Left ventricle myocardium inferior (tissue), 1 donor: ENCODE measurements around the gene MT2A. TPM values are rescaled to one million over a fixed set of nuclear protein-coding genes. Genes with fewer than 3 reads are reported as not detected.

ENCODE experiments used
- DNase-seq: peaks from one replicate; pipeline ENCODE4 v3.0.0-alpha.2; 2020
- H3K27ac ChIP-seq: fragments of 200-600 bp; replicated peaks from 2 replicates; pipeline ENCODE4 v1.8.0; 2021
- H3K27me3 ChIP-seq: fragments of 200-600 bp; 2 replicates; pipeline ENCODE4 v1.8.0; 2021; ENCODE audit warnings: low read depth
- H3K36me3 ChIP-seq: fragments of 200-600 bp; 2 replicates; pipeline ENCODE4 v1.8.0; 2021
- H3K4me1 ChIP-seq: fragments of 200-600 bp; 2 replicates; pipeline ENCODE4 v1.8.0; 2021
- H3K4me3 ChIP-seq: fragments of 200-600 bp; 2 replicates; pipeline ENCODE4 v1.8.0; 2021; ENCODE audit warnings: mild to moderate bottlenecking, moderate library complexity
- H3K9me3 ChIP-seq: fragments of 200-600 bp; replicated peaks from 2 replicates; pipeline ENCODE4 v1.8.0; 2021
- intact Hi-C: fragments of 100-400 bp; cut with micrococcal nuclease; formaldehyde crosslinking; loops from one replicate; pipeline ENCODE4 v1.11.0; 2022
- total RNA-seq: library from RNA; stranded (reverse); fragmentation: NEBNext Ultra II Directional; extraction: Animal tissue kit (Norgen Biotek cat#: 25700); gene quantifications from one replicate; pipeline ENCODE4 v1.2.1, GENCODE V29; 2021
- TF ChIP-seq, protein P1 (sequence below): fragments of 200-600 bp; IDR thresholded peaks from 2 replicates; pipeline ENCODE4 v1.8.0; 2021; ENCODE audit warnings: antibody characterized with exemption, mild to moderate bottlenecking, borderline replicate concordance
- donor health status: DM: no; HTN: yes; CAD: no; lungs with severe emphysema.

The MT2A gene
- total RNA-seq, 1 donor from 2014 or later, result 115 TPM

GRCh38 chr16:56649820-56650219, 41.4 kb downstream of the MT2A start:
- intact Hi-C loops, result no loop called here
- Histone ChIP-seq H3K36me3 (no peaks in the 10 kb centered on the region), H3K4me3 (no peak overlapping the region), H3K27me3 (peaks cover 66% of the 10 kb centered on the region), H3K9me3 (no peaks in the 10 kb centered on the region), H3K4me1 (no peaks in the 10 kb centered on the region), H3K27ac (no peak overlapping the region)
- TF ChIP-seq, protein P1, sequence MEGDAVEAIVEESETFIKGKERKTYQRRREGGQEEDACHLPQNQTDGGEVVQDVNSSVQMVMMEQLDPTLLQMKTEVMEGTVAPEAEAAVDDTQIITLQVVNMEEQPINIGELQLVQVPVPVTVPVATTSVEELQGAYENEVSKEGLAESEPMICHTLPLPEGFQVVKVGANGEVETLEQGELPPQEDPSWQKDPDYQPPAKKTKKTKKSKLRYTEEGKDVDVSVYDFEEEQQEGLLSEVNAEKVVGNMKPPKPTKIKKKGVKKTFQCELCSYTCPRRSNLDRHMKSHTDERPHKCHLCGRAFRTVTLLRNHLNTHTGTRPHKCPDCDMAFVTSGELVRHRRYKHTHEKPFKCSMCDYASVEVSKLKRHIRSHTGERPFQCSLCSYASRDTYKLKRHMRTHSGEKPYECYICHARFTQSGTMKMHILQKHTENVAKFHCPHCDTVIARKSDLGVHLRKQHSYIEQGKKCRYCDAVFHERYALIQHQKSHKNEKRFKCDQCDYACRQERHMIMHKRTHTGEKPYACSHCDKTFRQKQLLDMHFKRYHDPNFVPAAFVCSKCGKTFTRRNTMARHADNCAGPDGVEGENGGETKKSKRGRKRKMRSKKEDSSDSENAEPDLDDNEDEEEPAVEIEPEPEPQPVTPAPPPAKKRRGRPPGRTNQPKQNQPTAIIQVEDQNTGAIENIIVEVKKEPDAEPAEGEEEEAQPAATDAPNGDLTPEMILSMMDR, result no peak
- no peak for DNase-seq

- Histone ChIP-seq H3K36me3 (no peaks in the 10 kb centered on the region), H3K27me3 (peaks cover 49% of the 10 kb centered on the region), H3K9me3 (no peaks in the 10 kb centered on the region), H3K4me1 (no peaks in the 10 kb centered on the region), H3K27ac (no peak within 1 kb of the TSS), H3K4me3 (no peak within 1 kb of the TSS)
- intact Hi-C loops, result no loop called here
- DNase-seq, result no peak
- TF ChIP-seq, protein P1, result no peak
Measured at GRCh38 chr16:56651586-56651985, 43.2 kb downstream of the MT2A start, which contains the start of gene MT1B. TSS of gene MT1B (plus strand) at chr16:56651886. CDS start at chr16:56651954, 68 bp downstream.

GRCh38 chr16:56652600-56652999, 44.2 kb downstream of the MT2A start:
- TF ChIP-seq, protein P1, result no peak
- H3K9me3 ChIP-seq, result no peaks in the 10 kb centered on the region
- intact Hi-C loops, result no loop called here

DNA sequence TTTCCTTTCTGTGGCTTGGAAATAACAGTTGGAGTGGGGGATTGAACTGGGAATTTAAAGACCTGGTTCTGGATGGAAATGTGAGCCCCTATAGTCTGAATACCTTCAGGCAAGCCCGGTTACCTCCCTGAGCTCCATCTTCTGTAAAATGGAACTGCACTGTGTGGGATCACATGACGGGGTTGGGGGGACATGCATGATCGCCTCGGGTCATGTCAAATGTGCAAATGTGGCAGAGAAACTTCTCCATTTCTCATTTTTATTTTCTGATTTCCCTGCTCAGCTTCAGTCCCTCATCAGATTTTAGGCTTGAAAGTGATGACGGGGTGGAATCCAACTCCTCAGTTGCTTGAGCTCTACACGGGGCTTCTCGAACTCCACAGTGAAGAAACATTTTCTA, 44.8 kb downstream of the MT2A start:
- Histone ChIP-seq H3K9me3 (no peaks in the 10 kb centered on the region), H3K27ac (no peak overlapping the region), H3K27me3 (peaks cover 33% of the 10 kb centered on the region), H3K4me3 (no peak overlapping the region), H3K36me3 (no peaks in the 10 kb centered on the region), H3K4me1 (peaks cover 11% of the 10 kb centered on the region)
- TF ChIP-seq, protein P1, result no peak
- intact Hi-C loops, result no loop called here
- DNase-seq, result no peak

More at GRCh38 chr16:56652600-56652999, 44.2 kb downstream of the MT2A start:
- no peak for DNase-seq
- peaks cover 39% of the 10 kb centered on the region for H3K27me3 ChIP-seq
- no peaks in the 10 kb centered on the region for H3K36me3 ChIP-seq
- peaks cover 5% of the 10 kb centered on the region for H3K4me1 ChIP-seq
- H3K4me3 ChIP-seq, result no peak overlapping the region
- H3K27ac ChIP-seq, result no peak overlapping the region

- H3K9me3 ChIP-seq, result no peaks in the 10 kb centered on the region
- H3K27me3 ChIP-seq, result peaks cover 34% of the 10 kb centered on the region
- H3K27ac ChIP-seq, result peak within 1 kb of the TSS; percentile 24
- intact Hi-C loops, result no loop called here
- H3K4me3 ChIP-seq, result peak within 1 kb of the TSS; percentile 72
- DNase-seq, result peak; percentile 73
- TF ChIP-seq, protein P1, result no peak
- no peaks in the 10 kb centered on the region for H3K36me3 ChIP-seq
- H3K4me1 ChIP-seq, result peaks cover 19% of the 10 kb centered on the region
Measured at GRCh38 chr16:56657555-56658326, 49.4 kb downstream of the MT2A start, which contains the start of gene MT1F. TSS of gene MT1F (plus strand) at chr16:56657959. CDS start at chr16:56658059, 100 bp downstream.
